DMS153 treated with DMSO at 0.1 percent for 48 hours (cell line): ENCODE data around the gene IER2.
"Not testable (repeated sequence)": the region's sequence is repeated elsewhere in the genome, so short reads cannot be mapped to it uniquely, and the experiment has no call there.

ENCODE experiments used
- DNase-seq: peaks from one replicate; lab custom pipeline; 2025; ENCODE audit not compliant: unreplicated experiment; lab: John Stamatoyannopoulos, UW

Gene IER2

GRCh38 chr19:13163609-13164342, 13.6 kb downstream of the IER2 start:
- DNase-seq = peak; percentile 71

DNA sequence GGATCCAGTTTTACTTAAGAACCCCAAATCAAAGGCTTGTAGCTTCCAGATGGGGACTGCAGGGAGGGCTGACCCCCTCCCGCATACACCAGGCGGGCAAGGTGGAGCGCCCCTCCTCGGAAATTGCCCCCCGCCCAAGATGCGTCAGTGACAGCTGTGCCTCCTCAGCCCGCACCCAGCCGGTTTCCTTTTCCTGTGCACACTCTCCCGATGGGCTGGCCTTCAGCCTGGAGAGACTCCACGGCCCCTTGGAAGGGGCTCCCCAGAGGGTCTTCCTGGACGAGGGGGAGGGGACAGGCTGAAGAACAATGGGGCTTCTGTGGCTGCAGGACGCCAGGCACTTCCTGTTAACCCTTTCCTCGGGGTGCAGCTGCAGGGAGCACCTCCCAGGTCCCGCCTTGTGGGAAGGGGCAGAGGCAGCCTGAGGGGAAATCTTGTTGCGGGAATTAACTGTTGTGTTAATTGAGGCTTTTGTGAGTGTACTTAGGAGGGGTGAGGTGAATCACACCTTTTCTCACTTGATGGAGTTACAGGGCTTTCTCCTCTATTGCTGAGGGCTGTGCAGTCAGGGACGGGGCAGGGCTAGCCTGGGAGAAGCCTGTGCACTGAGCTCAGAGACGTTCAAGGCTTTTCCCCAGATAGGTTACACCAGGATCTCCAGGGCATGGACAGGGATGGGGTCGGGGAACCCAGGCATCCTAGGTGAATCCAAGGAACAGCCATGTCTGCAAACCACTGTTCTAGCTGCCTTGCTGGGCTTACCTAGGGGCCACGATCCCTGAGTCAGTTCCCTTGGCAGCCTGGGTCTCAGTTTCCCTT, 14.3 kb downstream of the IER2 start:
- DNase-seq = peak; percentile 58

DNA sequence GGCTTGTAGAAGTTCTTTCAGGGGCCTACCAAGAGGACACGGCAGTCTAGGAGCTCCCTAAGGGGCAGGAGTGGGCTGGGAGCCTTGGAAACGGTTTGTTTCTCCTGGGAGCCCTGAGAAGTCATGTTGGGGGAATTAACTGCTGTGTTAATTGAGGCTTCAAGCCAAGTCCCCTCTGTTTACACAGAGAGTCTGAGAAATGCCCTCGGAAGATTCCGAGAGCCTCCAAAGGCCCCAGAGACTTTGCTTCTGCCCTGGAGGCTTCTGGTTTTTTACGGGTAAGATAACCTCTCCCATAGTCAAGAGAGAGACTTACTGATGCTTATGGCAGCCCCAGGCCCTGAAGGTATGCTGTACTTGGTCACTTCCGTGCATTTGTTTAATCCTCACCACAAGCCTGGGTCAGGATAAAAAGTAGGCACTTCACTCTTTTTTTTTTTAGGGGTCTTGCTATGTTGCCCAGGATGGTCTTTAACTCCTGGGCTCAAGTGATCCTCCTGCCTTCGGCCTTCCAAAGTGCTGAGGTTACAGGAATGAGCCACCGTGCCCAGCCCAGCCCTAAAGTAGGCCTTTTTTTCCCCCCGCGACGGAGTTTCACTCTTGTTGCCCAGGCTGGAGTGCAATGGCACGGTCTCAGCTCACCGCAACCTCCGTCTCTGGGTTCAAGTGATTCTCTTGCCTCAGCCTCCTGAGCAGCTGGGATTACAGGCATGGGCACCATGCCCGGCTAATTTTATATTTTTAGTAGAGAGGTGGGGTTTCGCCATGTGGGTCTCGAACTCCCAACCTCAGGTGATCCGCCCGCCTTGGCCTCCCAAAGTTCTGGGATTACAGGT, 15.2 kb downstream of the IER2 start:
- no peak for DNase-seq

GRCh38 chr19:13166151-13166550, 15.9 kb downstream of the IER2 start:
- not testable (repeated sequence) for DNase-seq

- no peak for DNase-seq
Measured at GRCh38 chr19:13169769-13170168, 19.6 kb downstream of the IER2 start.

DNA sequence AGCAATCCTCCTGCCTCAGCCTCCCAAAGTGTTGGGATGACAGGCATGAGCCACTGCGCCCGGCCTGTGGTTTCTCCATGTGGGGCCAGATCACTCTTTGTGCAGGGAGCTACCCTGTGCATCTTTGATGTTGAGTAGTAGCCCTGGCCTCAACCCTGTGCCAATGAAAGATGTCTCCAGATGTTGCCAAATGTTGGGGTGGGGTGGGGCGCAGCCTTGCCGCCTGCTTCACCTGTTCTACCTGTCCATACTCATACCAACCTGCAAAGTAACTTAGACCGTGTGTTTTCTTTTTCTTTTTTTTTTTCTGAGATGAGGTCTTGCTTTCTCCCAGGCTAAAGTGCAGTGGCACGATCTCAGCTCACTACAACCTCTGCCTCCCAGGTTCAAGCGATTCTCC, 20.9 kb downstream of the IER2 start:
- no peak for DNase-seq

GRCh38 chr19:13172346-13173138, 22.3 kb downstream of the IER2 start:
- DNase-seq = peak; percentile 52

GRCh38 chr19:13173139-13173737, 23.0 kb downstream of the IER2 start:
- no peak for DNase-seq

GRCh38 chr19:13176345-13176744, 26.1 kb downstream of the IER2 start:
- no peak for DNase-seq

DNA sequence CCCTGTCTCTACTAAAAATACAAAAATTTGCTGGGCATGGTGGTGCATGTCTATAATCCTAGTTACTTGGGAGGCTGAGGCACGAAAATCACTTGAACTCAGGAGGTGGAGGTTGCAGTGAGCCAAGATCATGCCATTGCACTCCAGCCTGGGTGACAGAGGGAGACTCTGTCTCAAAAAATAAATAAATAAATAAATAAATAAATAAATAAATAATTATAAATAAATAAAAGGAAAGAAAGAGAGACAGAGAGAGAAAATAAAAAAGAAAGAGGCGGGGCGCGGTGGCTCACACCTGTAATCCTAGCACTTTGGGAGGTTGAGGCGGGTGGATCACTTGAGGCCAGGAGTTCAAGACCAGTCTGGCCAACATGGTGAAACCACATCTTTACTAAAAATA, 27.4 kb downstream of the IER2 start:
- not testable (repeated sequence) for DNase-seq

DNA sequence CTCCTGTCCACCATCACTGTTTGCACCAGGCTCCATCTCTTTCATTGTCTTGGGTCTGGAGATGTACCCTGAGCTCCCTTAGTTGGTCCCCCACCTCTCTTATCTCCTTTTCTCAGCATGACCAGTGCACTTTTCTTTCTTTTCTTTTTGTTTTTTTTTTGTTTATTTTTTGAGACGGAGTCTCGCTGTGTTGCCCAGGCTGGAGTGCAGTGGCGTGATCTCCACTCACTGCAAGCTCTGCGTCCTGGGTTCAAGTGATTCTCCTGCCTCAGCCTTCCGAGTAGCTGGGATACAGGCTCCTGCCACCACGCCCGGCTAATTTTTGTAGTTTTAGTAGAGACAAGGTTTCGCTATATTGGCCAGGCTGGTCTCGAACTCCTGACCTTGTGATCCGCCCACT, 28.1 kb downstream of the IER2 start:
- DNase-seq = not testable (repeated sequence)

DNA sequence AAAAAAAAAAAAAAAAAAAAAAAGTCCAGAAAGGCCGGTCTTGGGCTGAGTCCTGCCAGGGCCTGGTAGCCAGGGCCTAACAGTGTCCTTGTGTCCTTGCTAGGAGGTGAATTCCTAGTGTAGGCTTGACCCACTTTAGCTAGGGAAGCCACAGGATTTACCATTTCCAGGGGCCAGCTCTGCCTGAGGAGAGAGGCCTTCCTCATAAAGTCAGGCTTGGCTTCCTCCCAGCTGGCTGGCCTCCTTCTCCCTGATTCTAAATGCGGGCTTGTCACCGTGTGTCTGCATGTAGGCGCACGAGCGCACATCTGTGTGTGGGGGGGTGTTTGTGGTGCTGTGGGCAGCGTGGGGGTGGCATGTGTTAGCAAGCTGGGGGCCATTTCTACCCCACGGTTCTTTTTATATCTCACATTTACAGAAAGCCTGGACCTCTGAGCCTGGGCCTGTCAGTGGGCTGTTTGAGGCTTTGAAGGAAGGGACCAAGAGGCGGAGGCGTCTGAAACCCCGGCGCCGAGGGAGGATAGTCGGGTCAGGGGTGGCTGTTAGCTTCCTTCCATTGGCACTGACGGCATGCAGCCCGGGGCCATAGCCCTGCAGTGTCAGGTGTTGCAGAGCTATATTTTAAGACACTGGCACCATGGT, 31.7 kb downstream of the IER2 start:
- DNase-seq = peak; percentile 6

- DNase-seq = not testable (repeated sequence)
Measured at GRCh38 chr19:13184926-13185325, 34.7 kb downstream of the IER2 start.

DNA sequence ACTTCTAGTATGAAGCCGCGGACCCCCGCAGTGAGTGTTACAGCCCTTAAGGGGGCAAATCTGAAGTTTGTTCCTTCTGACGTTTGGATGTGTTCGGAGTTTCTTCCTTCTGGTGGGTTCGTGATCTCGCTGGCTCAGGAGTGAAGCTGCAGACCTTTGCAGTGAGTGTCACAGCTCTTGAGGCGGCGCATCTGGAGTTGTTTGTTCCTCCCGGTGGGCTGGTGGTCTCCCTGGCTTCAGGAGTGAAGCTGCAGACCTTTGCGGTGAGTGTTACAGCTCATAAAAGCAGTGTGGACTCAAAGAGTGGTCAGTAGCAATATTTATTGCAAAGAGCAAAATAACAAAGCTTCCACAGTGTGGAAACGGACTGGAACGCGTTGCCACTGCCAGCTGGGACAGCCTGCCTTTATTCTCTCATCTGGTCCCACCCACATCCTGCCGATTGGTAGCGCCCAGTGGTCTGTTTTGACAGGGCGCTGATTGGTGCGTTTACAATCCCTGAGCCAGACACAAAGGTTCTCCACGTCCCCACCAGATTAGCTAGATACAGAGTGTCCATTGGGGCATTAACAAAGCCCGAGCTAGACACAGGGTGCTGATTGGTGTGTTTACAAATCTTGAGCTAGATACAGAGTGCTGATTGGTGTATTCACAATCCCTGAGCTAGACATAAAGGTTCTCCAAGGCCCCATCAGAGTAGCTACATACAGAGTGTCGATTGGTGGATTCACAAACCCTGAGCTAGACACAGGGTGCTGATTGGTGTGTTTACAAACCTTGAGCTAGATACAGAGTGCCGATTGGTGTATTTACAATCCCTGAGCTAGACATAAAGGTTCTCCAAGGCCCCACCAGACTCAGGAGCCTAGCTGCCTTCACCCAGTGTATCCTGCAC, 35.8 kb downstream of the IER2 start:
- not testable (repeated sequence) for DNase-seq

GRCh38 chr19:13186688-13187087, 36.5 kb downstream of the IER2 start:
- not testable (repeated sequence) for DNase-seq

- DNase-seq = no peak
Measured at GRCh38 chr19:13187419-13187818, 37.2 kb downstream of the IER2 start.

- DNase-seq = no peak
Measured at GRCh38 chr19:13189600-13189999, 39.4 kb downstream of the IER2 start.

GRCh38 chr19:13190781-13191540, 40.8 kb downstream of the IER2 start:
- DNase-seq = no peak
